Fibroblast of pulmonary artery (primary cell): ENCODE measurements around the gene SEMA7A.

ENCODE experiments used
- DNase-seq: peaks from one replicate; pipeline ENCODE4 v3.0.0-alpha.2; 2010; ENCODE audit warnings: low read depth
- H3K4me3 ChIP-seq: replicated peaks from 2 replicates; pipeline ENCODE4 v1.5.1; 2011; ENCODE audit warnings: low read depth, mild to moderate bottlenecking, control low read depth, low read length, moderate library complexity
- TF ChIP-seq, protein P1 (sequence below): IDR thresholded peaks from 2 replicates; pipeline ENCODE4 v1.5.1; 2011; ENCODE audit warnings: mild to moderate bottlenecking, control low read depth, low read length, inconsistent platforms; ENCODE audit errors: missing control alignments

The SEMA7A gene

DNA sequence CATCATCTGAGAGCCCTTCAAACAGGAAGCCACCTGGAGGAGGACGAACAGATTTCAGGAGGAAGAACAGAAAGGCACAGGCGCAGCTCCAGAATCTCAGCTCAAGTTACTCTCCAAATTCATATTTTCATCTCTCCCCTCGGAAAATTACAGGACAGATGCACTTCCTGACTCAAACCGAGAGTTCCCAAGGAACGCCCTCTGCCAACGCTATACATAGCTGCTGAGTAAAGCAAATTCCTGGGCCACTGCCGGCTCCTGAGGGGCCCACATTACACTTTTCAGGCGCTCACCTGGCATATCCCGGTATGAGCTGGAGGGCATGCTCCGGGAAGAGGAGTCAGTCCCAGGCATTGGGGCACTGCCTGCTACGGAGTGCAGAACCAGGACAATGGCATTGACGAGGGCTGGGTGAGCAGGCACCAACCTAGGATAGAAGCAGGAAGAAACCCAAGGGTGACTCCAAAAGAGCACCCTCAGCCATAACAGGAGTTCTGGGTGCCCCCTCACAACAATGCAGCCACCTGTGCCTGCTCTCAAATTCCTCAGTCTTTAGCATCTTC lies 16.0 kb upstream of the SEMA7A start:
- TF ChIP-seq, protein P1, sequence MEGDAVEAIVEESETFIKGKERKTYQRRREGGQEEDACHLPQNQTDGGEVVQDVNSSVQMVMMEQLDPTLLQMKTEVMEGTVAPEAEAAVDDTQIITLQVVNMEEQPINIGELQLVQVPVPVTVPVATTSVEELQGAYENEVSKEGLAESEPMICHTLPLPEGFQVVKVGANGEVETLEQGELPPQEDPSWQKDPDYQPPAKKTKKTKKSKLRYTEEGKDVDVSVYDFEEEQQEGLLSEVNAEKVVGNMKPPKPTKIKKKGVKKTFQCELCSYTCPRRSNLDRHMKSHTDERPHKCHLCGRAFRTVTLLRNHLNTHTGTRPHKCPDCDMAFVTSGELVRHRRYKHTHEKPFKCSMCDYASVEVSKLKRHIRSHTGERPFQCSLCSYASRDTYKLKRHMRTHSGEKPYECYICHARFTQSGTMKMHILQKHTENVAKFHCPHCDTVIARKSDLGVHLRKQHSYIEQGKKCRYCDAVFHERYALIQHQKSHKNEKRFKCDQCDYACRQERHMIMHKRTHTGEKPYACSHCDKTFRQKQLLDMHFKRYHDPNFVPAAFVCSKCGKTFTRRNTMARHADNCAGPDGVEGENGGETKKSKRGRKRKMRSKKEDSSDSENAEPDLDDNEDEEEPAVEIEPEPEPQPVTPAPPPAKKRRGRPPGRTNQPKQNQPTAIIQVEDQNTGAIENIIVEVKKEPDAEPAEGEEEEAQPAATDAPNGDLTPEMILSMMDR, result no peak
- DNase-seq, result no peak
- no peak overlapping the region for H3K4me3 ChIP-seq

DNA sequence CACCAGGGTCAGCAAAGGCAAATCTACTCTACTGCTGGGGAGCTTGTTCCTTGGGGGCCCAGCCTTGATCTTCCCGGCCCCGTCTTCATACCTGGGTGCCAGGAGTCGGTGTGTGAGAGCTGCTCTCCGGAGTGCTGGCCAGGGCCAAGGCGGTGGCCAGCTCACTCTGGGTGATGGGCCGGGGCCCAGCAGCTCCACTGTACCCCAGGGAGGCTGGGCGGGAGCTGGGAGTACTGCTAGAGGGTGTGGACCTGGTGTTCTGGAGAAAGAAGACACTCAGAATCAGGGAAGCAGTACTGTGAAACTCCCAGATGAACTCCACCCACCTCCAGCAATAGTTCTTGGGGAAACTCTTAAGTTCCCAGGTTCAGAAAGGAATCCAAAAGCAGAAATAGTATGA lies 15.3 kb upstream of the SEMA7A start:
- TF ChIP-seq, protein P1, result no peak
- no peak overlapping the region for H3K4me3 ChIP-seq
- no peak for DNase-seq

DNA sequence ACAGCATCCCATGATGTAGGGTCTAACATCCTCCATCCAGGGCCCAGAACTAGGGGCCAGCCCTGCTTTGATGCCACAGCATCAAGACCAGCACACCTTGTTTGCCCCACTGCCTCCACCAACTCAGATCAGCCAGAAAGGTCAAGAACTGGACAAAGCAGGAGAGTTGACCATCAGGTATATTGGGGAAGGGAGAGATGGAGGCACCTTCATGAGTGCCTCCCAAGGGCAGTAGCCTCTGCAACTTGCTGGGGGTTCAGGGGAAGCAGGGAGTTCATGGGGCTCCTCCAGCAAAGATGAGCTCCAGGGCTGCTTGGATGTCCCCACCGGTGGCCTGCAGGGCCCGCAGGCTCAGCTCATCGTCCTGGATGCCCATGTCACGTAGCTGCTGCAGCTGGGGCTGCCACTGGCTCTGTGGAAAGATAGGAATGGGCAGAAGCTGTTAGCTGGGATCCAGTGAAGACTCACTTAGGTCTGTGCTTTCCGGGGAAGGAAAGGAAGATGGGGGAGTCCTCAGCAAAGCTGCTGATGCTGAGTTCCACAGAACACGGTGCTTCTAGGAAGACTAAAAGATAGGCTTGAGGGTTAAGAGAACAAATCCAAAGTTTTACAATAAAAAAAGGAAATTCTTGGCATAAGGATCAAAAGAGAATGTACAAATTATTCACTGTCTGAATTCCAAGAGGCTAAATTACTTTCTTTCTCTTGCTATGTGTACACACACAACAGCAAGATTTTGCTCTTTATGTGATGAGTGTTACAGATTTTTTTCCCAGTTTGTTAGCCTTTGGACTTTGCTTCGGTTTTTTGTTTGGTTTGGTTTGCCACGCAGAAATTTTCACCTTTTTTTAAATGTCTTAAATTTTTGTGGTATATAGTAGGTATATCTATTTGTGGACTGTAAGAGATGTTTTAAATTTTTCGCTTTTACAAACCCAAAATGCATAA lies 12.3 kb upstream of the SEMA7A start:
- TF ChIP-seq, protein P1, result no peak
- no peak for DNase-seq
- H3K4me3 ChIP-seq, result no peak overlapping the region

DNA sequence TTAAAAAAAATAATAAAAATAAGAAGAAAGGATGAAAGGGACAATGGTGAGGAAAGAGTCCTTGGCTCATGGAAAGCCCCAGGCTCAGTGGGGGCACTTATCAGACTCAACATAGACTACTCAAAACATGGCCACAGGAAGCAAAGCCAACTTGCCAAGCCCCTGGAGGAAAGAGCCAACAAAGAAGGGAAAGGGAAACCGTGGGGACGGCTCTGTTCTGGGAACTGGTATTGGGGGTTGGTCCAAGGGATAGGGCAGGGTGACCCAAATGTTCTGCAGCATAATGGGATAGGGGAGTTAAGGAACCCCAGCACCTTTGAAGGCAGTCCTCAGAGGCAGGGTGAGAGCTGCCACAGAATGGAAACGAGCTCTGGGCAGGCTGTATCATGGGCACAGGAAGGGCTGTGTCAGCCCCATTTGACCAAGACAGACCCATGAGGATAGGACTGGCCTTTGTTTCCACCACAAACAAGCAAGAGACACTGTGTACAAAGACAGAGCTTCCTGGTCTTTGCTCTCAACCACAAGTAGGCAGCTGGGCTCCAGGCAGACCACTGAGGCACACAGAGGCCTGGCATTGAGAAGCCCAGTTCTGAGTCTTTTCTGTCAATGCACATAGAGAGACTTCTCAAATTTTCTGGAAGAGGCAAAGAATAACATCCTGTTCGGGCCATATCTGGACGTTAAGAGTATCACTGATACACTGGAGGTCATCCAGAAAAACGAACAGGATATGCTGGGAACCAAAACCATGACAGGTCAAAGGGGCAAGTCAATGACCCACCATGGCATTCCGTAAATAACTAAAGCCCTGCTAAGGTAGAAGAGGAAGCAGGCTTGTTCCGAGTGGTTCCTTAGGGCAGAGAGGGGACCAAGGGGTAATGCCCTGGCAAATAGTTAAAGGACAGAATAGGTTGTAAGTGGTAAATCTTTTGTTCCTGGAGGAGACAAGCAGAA lies 10.6 kb upstream of the SEMA7A start:
- DNase-seq, result no peak
- H3K4me3 ChIP-seq, result no peak overlapping the region
- TF ChIP-seq, protein P1, result no peak

DNA sequence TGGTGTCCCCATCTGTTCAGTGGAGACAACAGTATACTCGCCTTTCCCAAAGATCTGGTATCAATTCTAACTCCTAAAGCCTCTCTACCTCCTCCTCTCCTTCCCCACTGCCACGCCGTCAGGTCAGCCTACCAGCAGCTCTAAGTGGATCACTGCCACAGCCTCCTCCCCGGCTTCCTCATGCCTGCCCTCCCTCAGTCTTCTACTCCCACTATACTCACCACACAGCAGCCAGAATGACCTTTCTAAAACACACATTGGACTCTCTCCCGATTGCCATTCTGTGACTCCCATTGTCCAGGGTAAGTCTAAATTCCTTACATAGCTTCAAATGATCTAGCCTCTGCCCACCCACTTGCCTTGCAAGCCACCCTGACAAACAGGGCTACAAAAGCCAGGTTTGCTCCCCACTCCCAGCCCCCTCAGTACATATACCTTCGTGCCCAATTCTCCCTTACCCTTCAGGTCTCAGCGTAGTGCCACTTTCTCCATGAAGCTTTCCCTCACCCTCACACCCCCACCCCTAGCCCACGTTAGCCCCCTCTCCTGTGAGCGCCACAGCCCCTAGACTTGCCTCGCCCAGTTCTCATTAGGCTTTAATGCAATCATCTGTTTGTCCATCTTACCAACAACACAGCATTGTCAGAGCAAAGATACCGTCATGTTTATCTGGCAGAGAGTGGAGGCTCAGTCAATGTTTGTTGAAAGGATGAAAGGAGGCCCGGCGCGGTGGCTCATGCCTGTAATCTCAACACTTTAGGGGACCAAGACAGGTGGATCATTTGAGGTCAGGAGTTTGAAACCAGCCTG lies 9.5 kb upstream of the SEMA7A start:
- DNase-seq, result peak; percentile 66
- no peak overlapping the region for H3K4me3 ChIP-seq
- TF ChIP-seq, protein P1, result no peak

DNA sequence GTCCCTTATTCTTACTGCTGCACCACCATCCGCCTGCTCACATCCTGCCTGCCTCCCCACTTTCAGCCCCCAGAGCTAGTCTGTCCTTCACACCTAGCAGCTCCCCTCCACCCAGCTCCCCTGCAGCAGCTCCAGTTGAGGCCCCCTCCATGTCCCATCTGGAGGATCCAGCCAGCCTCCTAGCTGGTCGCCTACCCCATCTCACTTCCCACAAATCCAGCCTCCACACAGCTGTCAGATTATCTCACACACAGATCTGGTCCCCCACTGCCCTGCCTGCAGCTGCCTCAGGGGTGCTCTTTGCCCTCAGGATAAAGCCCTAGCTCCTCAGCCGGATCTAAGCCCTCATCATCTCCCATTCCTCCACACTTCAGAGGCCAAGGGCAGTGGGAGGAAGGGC lies 8.8 kb upstream of the SEMA7A start:
- no peak overlapping the region for H3K4me3 ChIP-seq
- no peak for DNase-seq
- TF ChIP-seq, protein P1, result no peak
